PFSK-1 (cell line): ENCODE data around the gene SLC19A1.

Experiments used
- FOXP2 ChIP-seq: optimal IDR thresholded peaks from 2 replicates; pipeline ENCODE3; 2011; ENCODE audit warnings: borderline replicate concordance, control low read depth, inconsistent platforms; ENCODE audit not compliant: insufficient read depth; ENCODE audit errors: extremely low read length, extremely low read depth
- POLR2AphosphoS5 ChIP-seq: IDR thresholded peaks from 2 replicates; pipeline ENCODE4 v1.6.1; 2012; ENCODE audit warnings: low read depth, mild to moderate bottlenecking, control low read depth, low read length, moderate library complexity
- REST ChIP-seq, 2 experiments: IDR thresholded peaks; 2 replicates each; pipeline versions ENCODE4 v1.6.1 to v1.8.0; 2011 to 2012; ENCODE audit warnings: low read depth in 2 of 2, low read length in 2 of 2, control low read depth in 1 of 2, inconsistent platforms in 1 of 2, mild to moderate bottlenecking in 1 of 2, moderate library complexity in 1 of 2; ENCODE audit not compliant: insufficient read depth in 1 of 2
- SIN3A ChIP-seq: IDR thresholded peaks from 2 replicates; pipeline ENCODE4 v1.6.1; 2012; ENCODE audit warnings: mild to moderate bottlenecking, low read length, moderate library complexity, borderline replicate concordance; ENCODE audit not compliant: insufficient read depth
- TAF1 ChIP-seq: IDR thresholded peaks from 2 replicates; pipeline ENCODE4 v1.6.1; 2012; ENCODE audit warnings: low read length, control low read depth, borderline replicate concordance; ENCODE audit not compliant: insufficient read depth

SLC19A1 gene

DNA sequence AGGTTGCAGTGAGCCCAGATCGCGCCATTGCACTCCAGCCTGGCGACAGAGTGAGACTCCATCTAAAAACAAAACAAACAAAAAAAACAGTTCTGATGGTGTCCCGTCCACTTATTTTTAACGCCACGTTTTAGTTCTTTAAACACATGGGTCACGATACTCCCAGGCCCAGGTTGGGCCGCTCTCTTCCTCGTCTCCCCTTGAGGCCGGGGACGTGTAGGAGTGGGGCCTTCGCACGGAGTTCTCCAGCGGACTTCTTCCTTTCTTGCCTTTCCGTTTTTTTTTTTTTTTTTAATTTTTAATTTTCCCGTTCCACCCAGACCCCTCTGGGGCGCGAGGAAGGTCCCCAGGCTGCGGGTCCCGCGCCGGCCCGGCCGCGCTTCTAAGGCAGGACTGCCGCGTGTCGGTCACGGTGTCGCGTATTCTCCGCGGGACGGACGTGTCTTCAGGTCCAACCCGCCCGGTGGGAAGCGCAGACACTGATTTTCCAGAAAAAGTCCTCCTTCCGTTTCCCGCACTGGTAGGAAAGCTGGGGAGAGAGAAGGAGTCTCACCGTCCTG, 47.5 kb upstream of the SLC19A1 start:
- TF ChIP-seq REST (IDR thresholded peaks at IDR 0.05; ENCODE audit: insufficient read depth in 1 of 2, low read depth in 2 of 2, low read length in 2 of 2) = no peak
- no peak for TF ChIP-seq FOXP2
- no peak for TF ChIP-seq TAF1
- TF ChIP-seq POLR2AphosphoS5 = no peak
- TF ChIP-seq SIN3A = no peak

GRCh38 chr21:45588871-45589491, 46.7 kb upstream of the SLC19A1 start:
- no peak for TF ChIP-seq REST (IDR thresholded peaks at IDR 0.05; ENCODE audit: insufficient read depth in 1 of 2, low read depth in 2 of 2, low read length in 2 of 2)
- no peak for TF ChIP-seq SIN3A
- TF ChIP-seq FOXP2 = no peak
- TF ChIP-seq TAF1 = no peak
- TF ChIP-seq POLR2AphosphoS5 = no peak

DNA sequence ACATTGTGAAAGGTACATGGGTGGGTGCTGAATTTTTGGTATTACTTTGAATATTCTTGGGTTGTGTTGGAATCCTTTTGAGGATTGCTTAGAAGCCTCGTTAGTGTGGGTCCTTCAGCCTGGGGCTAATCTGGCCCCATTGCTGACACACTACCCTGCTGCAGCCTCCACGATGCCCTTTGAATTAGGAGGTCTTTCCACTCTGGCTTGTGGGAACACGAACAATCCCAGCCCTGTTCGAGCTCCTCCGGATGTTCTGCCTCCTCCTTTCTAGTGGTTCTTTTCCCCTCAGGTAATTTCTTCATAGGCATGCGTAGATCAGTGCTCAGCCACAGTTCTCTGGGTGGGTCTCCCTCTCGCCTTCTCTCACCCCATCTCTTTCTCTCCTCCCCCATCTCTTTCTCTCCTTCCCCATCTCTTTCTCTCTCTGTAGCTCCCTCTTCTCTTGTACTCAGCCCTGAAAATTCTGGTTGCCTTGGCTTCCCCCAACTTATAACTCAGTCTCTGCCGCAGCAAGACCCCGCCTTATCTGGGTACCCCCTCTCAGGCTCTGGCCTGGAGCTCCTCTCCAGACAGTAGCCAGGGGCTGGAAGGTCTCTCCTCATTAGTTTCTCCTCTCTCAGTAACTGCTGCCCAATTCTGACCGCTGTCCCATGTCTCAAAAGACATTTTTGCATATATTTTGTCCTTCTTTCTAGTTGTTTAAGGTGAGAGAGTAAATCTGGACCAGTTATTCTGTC, 46.0 kb upstream of the SLC19A1 start:
- TF ChIP-seq SIN3A (no peak), TAF1 (no peak), FOXP2 (no peak), REST (IDR thresholded peaks at IDR 0.05; ENCODE audit: insufficient read depth in 1 of 2, low read depth in 2 of 2, low read length in 2 of 2) (no peak), POLR2AphosphoS5 (no peak)

DNA sequence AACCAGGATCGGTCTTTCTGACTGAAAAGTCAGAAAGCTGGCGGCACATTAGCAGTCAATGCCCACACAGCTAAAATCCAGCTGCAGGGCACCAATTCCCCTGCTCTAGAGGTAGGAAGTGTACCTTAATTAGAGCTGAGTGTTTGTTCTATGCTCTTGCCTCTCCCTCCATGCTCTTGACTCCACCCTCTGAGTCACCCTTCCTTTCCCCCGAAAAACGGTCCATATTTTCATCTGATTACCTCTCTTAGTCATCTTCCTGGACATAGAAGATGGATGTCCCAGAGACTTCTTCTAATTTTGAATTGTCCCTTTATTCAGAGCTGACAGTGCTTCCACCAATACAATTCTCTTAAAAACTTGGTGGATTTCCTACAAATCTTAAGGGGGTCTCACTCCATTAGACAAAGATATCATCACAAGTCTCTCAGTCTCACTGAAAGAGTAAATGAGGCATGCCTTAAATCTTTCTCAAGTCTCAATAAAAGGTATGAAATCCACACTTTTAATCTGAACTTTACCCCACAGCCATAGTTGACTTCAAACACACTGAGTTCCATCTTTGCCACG, 44.1 kb upstream of the SLC19A1 start:
- no peak for TF ChIP-seq REST (IDR thresholded peaks at IDR 0.05; ENCODE audit: insufficient read depth in 1 of 2, low read depth in 2 of 2, low read length in 2 of 2)
